GM10847 (cell line): ENCODE data around the gene GPR152.

Experiments
- POLR2A ChIP-seq: IDR thresholded peaks from 2 replicates; pipeline ENCODE4 v1.6.1; 2011; ENCODE audit not compliant: insufficient read length; ENCODE audit errors: extremely low read depth

GPR152 gene

DNA sequence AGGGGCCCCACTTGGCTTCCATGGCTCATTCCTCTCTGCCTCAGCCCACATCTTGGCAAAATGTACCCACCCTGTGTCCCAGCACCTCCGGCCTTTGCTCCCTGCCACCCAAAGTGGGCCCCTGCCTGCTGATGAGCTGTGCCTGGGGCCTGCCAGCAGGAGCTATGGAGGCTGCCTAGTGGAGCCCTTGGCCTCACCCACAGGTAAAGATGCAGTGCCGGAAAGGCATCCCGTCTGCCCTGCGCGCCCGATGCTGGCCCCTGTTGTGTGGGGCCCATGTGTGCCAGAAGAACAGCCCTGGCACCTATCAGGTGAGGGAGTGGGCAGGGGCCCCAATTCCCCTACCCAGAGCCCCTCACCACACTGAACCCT is 47.3 kb downstream of the GPR152 start:
- no peak for TF ChIP-seq POLR2A

DNA sequence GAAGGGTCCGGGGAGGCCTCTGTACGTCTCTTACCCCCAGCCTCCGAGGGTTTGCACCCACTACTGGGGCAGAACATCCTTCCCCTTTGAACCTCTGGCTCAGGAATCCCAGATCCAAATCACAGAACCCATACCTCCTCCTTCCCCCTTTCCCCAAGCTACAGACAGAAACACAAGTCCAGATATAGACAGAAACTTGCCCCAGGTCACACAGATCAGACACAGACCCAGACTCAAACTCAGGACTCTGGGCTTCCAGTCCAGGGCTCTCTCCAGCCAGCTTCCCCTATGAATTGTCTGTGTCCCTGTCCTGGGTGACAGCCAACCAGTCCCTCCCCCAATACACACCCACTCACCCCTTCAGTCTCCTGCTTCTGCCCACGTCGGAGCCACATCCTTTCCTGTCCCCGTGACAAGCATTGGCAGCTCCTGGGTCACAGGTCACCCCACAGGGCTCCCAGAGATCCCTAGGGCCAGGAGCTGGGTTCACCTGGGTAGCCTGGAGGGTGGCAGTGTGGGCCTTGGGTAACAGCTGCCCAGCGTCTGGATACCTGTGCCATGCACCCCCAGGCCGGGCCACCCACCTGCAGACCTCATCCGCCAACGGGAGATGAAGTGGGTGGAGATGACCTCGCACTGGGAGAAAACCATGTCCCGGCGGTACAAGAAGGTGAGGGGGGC is 47.9 kb downstream of the GPR152 start:
- TF ChIP-seq POLR2A = no peak

DNA sequence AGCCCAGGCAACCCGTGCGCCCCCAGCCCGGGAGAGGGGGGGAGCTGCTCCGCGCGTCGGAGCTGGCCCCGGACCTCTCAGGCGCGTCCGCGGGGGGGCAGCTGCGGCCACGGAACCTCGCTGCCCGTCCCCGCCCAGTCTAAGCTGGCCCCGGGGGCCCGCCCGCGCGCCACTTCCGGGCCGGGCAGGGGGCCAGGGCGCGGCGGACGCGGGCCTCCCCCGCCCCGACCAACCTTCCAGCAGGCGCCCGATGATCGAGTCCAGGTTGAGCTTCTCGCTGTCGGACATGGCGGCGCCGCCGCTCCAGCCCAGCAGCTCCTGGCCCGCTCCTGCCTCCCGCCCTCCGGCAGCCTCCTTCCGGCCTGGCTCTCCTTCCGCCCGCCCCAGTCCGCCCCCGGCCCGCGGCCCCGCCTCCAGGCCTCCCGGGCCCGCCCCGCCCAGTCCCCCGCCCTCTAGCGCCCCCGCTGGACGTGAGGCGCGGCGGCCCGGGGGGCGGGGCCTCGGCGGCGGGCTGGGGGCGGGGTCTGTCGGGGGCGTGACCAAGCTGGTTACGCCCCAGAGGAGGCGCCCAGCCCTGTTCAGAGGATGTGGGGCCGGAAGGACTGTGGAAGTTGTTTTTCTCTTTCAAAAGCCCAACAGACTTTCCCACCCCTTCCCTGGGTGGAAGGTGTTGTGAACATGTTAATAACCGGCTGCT is 50.9 kb downstream of the GPR152 start, which contains the start of gene PPP1CA:
Gene PPP1CA (minus strand): TSS at position 364 of the 697 bp plus-strand sequence. CDS start 76 bp downstream, at position 288.
- peak; percentile 84 for TF ChIP-seq POLR2A
